COLO829 (cell line): Measurements from ENCODE around the gene SPI1.
"Not testable (repeated sequence)": the region's sequence is repeated elsewhere in the genome, so short reads cannot be mapped to it uniquely, and the experiment has no call there.

Source experiments
- DNase-seq: peaks from one replicate; pipeline ENCODE4 v3.0.0; 2012; ENCODE audit warnings: low spot score

The SPI1 gene

DNA sequence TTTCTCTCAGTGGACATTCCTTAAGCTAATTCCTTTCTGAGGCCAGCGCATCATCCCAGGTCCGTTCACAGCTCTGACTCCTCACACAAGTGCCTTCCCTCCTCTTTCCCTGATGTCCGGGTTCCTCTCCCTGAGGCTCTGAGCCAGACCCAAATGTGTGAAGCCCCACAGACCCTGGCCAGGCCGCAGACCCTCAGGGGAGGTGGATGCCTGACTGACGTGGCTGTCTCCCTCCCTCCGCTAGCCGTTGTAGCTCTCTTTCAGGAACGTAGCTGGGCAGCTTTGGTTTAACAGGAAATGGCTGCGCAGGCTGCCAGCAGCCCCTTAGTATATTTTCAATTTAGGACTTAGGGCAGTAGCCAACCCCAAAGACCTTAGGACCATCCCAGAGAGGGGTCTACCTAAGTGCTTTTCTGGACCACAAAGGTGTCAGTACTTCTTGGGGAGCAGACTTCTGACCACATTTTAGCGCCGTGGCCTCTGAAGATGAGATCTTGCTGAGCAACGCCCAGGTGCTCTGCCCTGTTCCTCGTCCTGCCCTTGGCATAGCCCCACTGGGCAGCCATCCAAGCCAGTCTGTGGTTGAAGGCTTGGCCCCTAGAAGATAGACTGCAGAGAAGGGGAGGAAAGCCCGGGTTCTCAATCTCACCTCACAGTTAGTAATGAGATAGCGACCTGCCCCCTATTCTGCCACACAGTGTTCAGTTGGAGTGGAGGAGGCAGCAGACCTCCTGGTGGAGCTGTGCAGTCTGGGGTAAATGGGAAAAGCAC, 52.9 kb downstream of the SPI1 start:
- no peak for DNase-seq

DNA sequence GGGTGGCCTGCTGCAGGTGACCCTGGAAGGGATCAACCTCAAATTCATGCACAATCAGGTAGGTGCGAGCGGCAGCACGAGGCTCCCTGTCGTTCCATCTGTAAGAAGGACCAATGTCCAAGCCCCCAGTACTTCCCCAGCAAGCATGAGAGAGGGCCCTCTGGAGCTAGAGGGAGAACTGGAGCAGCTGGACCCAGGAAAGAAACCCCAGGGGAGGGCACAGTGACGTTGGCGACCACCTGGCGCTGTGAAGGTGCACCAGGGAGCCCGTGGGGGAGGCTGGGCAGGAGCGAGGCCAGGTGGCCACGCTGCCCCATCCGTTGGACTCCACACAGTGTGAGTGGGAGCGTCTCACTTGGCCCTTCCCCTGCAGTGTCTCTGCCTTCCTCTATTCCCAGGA, 53.8 kb downstream of the SPI1 start:
- no peak for DNase-seq

DNA sequence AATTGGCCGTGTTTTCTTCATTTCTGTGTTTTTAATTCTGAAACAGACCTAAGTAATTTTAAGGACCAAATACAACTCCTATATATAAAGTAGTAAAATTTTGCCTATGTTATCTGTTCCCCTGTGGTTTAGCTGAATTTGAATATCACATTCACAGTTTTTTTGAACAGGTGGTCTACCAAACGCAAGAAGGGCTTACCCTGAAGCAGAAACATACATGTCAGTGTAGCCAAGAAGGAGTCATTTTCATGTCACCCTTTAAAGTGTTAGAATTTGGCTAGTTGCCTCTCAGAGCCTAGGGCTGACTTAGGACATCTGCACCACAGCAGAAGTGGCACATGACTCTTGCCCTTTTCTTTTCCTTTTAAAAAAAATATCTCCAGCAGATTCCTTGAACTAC, 60.2 kb downstream of the SPI1 start:
- DNase-seq = no peak

DNA sequence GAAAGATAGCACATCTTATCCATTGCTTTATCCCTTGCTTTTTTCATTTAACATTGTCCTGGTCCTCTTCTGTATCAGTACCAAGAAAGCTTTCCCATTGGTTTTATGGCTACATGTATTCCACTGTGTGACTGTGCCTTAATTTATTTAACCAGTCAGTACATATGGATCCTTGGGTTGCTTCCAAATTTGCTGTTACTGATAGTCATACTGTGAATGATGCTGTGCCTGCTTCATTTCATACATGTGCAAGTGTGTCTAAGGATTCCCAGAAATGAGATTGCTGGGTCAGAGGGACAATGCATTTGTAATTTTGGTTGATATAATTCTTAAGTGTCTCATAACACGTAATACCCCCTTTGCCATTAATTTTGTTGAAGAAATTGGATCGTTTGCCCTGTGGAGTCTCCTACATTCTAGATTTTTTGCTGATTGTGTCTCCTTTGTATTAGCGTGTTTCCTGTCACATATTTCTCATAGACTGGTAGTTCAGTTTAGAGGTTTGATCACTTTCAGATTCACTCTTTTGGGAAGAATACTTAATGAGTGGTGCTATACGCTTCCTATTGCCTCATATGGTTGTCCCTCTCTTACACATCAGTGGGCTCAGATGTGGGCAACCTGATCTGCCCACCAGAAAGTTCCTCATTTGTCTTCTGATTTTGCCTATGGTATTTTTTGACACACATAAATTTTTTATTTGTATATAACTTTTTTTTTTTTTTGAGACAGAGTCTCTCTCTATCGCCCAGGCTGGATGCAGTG, 61.1 kb downstream of the SPI1 start:
- no peak for DNase-seq

DNA sequence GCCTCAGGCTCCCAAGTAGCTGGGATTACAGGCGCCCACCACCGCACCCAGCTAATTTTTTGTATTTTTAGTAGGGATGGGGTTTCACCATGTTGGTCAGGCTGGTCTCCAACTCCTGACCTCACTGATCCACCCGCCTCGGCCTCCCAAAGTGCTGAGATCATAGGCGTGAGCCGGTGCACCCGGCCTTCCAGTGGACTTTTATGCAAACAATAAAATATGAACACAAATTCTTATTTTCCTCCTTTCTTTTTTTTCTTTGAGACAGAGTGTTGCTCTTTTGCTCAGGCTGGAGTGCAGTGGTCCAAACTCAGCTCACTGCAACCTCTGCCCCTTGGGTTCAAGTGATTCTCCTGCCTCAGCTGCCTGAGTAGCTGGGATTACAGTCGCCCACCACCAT, 61.8 kb downstream of the SPI1 start:
- DNase-seq = not testable (repeated sequence)

DNA sequence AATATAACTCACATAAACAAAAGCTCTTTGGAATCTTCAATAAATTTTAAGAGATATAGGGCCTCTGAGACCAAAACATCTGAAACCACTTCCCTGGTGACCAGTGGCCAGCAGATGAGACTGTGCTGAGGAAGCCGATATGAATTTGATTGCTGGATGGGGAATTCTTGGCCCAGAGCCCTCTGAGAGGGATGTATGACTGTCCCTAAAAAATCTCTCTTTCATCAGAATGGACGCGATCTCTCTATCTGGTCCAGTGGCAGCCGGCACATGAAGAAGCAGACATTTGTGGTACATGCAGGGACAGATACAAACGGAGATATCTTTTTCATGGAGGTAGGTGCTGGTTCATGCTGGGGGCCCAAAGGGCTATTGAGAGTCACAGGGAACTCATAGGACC, 63.4 kb downstream of the SPI1 start:
- DNase-seq = no peak

DNA sequence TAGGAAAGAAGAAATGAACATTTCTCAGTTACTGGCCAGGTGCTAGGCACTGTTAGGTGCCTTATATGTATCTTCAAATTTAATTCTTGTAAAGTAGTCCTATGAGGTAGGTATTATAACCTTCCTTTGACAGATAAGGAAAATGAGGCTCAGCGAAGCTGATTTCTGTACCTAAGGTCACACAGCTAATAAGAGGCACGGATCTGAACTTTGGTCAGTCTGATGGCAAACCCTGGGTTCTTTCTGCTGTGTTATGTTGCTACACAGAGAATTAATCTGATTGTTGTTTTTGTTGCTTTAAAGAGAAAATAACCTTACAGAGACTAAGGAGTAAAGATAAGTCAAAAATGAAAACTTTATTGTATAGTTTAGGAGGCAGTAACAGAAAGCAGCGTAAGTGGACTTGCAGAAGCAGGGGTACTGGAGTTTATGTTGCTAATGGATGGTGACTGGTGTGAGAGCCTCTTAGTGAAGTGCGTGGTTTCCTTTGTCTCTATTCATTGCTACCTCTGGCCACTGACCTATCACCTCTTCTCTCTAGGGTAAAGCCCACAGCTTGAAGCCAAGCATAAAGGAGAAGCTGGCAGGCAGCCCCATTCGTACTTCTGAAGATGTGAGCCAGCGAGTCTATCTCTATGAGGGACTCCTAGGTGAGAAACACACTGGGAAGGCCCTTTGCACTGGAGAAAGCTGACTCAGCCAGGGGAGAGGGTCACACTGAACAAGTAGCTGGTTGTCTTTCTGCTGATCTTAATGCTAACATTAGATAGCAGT, 70.1 kb downstream of the SPI1 start:
- DNase-seq = no peak

DNA sequence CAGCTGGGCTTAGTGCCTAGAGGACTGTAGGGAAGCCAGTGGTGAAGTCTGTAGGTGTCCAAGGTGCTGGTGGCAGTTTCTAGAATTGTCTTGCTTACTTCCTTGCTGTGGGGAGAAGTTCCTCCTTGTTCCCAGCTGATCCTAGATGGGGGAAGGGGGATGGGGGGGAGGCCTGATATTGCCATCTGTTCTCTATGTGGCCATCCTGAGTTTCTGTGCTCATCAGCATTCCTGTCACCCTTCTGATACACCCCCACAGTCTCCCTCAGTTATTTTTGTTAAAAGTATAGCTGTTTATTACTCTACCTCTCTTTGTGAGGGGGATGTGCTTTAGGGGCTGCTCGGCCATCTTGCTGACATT, 71.9 kb downstream of the SPI1 start:
- DNase-seq = no peak

DNA sequence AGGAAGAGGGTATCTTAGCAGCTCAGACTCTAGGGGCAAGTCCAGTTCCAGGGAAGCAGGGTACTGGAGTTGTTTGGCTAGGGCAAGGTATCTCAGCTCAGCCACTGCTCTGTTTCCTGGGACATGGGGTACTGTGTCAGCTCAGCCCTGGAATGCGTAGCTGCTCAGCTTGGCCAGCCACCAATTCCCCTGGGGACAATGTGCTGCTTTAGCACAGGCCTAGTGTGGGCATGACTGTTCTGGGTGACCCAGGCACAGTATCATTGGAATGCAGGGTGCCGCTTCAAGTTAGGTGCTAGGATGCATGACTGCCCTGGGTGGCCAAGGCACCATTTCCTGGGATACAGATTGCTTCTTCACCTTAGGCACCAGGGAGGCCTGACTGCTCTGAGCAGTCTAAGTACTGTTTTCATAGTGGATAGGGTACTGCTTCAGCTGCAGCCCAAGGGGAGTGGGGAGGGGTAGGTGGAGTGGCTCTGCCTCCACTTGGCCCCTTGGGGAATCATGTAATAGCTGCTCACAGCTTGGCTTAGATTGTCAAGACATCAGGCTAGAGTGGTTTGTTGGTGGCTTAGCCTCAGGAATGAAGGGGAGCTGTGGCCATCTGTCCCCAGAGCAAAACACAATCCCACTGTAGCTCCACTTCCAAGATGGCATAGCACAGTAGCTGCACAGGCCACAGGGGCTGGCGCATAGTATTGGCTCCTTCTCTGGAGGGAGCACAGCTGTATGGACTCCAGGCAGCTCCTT, 72.4 kb downstream of the SPI1 start:
- DNase-seq = no peak
